Measurements from ENCODE around the gene REV1.
A peak's percentile ranks its signal among the peaks of the same experiment; 100 is the strongest.

Gene REV1

DNA sequence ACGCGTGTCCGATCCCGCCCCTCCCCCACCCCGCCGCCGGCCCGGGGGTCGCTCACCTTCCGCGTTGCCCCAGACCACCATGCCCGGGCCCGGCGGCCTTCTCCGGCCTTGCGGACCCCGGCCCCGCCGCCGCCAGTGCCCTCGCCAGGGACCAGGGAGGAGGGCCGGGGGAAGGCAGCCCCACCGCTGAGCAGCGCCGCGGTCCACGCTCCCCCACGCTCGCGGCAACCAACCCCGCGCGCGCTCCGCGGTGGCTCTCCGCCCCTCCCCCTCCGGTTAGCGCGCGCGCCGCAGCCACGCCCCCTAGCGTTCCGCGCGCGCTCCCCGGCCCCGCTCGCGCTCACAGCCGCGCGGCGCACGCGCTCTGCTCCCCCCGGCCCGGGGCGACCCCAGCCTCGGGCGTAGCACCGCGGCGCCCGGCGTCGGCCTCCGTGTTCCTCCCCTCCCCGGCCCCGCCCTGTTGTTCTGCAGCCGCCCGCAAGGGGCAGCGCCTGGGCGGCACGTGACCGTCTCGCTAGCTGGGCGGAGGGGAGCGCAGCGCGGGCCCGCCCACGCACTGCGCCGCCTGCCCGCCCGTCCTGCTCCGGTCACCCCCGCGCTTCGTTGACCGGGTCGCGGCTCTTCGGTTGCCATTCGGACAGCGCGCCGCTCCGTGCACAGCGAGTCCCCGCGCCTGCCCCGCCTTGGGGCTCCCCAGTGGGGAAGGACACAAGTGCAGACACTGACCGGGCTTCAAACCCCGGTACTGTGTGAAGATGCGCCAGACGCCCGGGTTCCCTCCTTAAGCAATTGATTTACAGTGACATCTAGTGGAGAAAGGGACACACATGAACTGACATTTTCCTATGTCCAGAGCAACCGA lies at the start of gene REV1:
REV1 (minus strand) TSS at position 257 of the 862 bp plus-strand sequence. CDS start 25,042 bp downstream, outside the sequence.
- POLR2A ChIA-PET: no interaction called here
- CTCF ChIA-PET: interaction anchor here (0.9 to 1.4 kb wide), 6 partner anchors 8 to 312 kb away, joined by 3 to 5 read pairs (median 4); no protein-coding TSS in a partner anchor
- peak; percentile 96 for DNase-seq (ENCODE audit: extremely low spot score)
- TF ChIP-seq, protein P1, sequence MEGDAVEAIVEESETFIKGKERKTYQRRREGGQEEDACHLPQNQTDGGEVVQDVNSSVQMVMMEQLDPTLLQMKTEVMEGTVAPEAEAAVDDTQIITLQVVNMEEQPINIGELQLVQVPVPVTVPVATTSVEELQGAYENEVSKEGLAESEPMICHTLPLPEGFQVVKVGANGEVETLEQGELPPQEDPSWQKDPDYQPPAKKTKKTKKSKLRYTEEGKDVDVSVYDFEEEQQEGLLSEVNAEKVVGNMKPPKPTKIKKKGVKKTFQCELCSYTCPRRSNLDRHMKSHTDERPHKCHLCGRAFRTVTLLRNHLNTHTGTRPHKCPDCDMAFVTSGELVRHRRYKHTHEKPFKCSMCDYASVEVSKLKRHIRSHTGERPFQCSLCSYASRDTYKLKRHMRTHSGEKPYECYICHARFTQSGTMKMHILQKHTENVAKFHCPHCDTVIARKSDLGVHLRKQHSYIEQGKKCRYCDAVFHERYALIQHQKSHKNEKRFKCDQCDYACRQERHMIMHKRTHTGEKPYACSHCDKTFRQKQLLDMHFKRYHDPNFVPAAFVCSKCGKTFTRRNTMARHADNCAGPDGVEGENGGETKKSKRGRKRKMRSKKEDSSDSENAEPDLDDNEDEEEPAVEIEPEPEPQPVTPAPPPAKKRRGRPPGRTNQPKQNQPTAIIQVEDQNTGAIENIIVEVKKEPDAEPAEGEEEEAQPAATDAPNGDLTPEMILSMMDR (IDR thresholded peaks at IDR 0.05; ENCODE audit: control extremely low read depth, extremely low read depth, low read depth, missing control alignments): peak; percentile 63

DNA sequence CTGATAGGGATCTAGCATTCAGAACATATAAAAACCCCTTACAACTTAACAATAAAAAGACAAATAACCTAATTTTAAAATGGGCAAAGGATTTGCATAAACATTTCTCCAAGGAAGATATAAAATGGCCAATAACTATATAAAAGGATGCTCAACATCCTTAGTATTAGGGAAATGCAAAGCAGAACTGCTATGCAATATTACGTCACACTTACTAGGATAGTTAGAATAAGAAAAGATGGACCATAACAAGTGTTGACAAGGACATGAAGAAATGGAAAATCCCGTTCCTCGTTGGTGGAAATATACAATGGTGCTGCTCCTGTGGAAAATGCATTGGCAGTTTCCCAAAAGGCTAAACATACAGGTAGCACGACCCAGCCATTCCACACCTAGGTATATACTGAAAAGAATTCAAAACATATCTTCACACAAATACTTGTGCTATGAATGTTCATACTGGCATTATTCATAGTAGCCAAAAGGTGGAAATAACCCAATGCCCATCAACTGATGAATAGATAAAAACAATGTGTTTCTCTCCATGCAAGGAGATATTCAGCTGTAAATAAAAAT lies 48.2 kb upstream of the REV1 start:
- ChIA-PET POLR2A (no interaction called here), CTCF (no interaction called here)
- TF ChIP-seq, protein P1 (IDR thresholded peaks at IDR 0.05; ENCODE audit: control extremely low read depth, extremely low read depth, low read depth, missing control alignments): no peak
- DNase-seq (ENCODE audit: extremely low spot score): no peak

DNA sequence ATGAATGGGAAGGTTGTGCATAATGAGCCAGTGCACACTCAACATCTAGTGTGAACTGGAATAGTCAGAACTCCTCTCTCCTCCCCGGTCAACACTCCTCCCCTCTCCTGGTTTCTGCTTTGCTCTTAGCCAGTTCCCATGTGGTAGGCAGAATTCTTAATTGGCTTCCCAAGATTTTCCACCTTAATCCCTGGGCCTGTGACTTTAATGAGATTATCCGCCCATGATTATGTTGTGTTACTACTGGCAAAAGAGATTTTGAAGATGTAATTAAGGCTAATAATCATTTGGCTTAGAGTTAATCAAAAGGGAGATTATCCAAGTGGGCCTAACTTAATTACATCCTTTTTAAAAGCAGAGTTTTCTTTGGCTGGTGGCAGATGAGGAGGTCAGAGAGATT lies 34.2 kb upstream of the REV1 start:
- ChIA-PET CTCF (no interaction called here), POLR2A (no interaction called here)
- TF ChIP-seq, protein P1 (IDR thresholded peaks at IDR 0.05; ENCODE audit: control extremely low read depth, extremely low read depth, low read depth, missing control alignments): no peak
- DNase-seq (ENCODE audit: extremely low spot score): no peak

DNA sequence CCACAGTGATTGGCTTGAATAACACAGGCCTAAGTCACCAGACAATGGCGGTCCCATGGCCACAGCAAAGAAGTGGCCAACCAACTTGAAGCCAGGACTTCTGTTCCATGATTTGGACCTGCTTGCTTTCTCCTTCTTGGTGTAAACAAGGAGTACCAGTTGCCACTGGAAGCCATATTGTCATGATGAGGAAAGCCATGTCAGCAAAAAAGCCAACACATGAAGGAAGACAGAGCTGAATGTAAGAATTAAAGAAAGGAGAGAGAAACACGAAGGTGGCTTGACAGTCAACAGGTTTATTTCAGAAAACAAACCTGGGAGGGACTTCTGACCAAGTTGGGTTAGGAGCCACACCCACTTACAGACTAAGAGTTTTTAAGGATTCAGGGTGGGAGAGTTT lies 32.3 kb upstream of the REV1 start:
- TF ChIP-seq, protein P1 (IDR thresholded peaks at IDR 0.05; ENCODE audit: control extremely low read depth, extremely low read depth, low read depth, missing control alignments): no peak
- POLR2A ChIA-PET: no interaction called here
- no peak for DNase-seq (ENCODE audit: extremely low spot score)
- CTCF ChIA-PET: no interaction called here

DNA sequence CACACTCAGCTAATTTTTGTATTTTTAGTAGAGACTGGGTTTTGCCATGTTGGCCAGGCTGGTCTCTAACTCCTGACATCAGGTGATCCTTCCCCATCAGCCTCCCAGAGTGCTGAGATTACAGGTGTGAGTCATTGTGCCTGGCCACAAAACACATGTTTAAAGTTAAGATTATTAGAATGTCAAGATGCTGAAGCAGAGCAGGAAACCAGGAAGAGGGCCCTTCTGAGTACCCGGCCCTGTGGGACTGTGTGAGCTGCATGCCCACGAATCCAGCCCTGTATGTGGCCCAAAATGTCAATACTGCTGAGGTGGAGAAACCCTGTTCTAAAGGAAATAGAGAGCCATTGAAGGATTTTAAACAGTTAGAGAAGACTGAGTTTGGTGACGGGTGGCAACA lies 31.0 kb upstream of the REV1 start:
- POLR2A ChIA-PET: no interaction called here
- no peak for DNase-seq (ENCODE audit: extremely low spot score)
- TF ChIP-seq, protein P1 (IDR thresholded peaks at IDR 0.05; ENCODE audit: control extremely low read depth, extremely low read depth, low read depth, missing control alignments): no peak
- CTCF ChIA-PET: no interaction called here

DNA sequence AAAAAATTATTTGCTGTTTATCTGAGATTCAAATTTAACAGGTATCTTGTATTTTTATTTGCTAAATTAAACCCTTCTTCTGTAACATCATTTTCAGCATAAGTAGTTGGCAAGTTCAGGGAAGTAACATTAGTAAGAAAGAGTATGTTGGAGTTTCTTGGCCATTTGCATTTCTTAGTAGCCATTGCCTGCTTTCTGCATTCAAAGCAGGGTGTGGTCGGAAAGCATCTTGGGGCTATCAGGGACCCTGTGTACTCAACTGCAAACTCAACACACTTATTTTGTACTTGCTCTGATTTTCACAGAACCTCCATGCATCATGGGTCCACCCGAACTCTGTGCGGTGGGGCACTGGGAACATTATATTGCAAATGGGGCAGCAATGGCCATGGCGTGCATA lies 30.4 kb upstream of the REV1 start:
- CTCF ChIA-PET: no interaction called here
- DNase-seq (ENCODE audit: extremely low spot score): no peak
- TF ChIP-seq, protein P1 (IDR thresholded peaks at IDR 0.05; ENCODE audit: control extremely low read depth, extremely low read depth, low read depth, missing control alignments): no peak
- POLR2A ChIA-PET: no interaction called here

All from GM10248 (cell line).